GM10266 (cell line): ENCODE measurements around the gene DGCR8.

Experiments
- DNase-seq: peaks from one replicate; pipeline ENCODE4 v3.0.0; 2012; ENCODE audit errors: extremely low spot score
- TF ChIP-seq, protein P1 (sequence below): IDR thresholded peaks from 2 replicates; pipeline ENCODE4 v1.5.1; 2012; ENCODE audit warnings: mild to moderate bottlenecking, low read depth; ENCODE audit not compliant: control insufficient read depth, insufficient read depth; ENCODE audit errors: missing control alignments

Gene DGCR8

DNA sequence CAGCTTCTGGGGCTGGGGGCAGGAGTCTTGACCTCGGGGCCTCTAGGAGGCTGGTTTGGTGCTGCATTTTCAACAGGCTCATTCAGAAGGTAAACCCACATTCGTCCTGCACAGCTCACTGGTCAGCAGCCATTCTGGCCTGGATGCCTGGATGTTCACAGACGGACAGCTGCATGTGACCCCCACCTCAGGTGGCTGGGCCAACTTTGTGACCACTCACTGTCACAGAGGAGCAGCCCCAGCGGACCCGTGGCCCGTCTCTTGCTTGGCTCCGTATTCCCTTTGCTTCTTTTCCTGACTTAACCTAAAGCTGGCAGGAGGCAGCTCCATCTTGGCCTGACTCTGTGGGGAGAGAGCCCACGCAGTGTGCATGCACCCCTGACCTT is 8.2 kb downstream of the DGCR8 start:
- DNase-seq = no peak
- TF ChIP-seq, protein P1, sequence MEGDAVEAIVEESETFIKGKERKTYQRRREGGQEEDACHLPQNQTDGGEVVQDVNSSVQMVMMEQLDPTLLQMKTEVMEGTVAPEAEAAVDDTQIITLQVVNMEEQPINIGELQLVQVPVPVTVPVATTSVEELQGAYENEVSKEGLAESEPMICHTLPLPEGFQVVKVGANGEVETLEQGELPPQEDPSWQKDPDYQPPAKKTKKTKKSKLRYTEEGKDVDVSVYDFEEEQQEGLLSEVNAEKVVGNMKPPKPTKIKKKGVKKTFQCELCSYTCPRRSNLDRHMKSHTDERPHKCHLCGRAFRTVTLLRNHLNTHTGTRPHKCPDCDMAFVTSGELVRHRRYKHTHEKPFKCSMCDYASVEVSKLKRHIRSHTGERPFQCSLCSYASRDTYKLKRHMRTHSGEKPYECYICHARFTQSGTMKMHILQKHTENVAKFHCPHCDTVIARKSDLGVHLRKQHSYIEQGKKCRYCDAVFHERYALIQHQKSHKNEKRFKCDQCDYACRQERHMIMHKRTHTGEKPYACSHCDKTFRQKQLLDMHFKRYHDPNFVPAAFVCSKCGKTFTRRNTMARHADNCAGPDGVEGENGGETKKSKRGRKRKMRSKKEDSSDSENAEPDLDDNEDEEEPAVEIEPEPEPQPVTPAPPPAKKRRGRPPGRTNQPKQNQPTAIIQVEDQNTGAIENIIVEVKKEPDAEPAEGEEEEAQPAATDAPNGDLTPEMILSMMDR = no peak

- TF ChIP-seq, protein P1 = no peak
- no peak for DNase-seq
Observed at GRCh38 chr22:20089226-20089976, 9.4 kb downstream of the DGCR8 start.

GRCh38 chr22:20089977-20090729 is 10.1 kb downstream of the DGCR8 start:
- DNase-seq = no peak
- TF ChIP-seq, protein P1 = no peak

DNA sequence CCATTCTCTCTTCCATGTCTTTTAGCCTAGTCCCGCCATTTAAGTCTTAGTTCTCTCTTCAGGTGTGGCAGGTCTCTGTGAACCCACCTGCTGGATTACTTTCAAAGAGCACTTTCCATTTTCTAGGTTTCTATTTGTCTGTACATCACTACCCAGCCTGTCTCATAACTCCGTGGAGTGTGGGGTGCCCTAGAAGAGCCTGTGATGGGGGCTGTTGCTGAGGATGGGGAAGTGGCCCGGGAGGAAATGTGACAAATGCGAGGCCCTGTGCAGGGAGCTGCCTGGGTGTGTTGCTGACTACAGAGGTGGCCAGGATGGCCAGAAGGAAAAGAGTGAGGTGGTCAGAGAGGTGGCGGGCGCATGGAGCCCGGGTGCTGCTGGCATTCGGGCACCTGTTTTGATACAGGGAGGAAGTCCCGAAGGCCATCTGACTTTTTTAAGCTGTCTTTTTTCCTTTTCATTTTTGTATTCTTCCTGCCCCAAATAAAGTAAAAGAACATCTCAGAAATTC is 10.7 kb downstream of the DGCR8 start:
- no peak for DNase-seq
- TF ChIP-seq, protein P1 = no peak

GRCh38 chr22:20091690-20092476 is 11.8 kb downstream of the DGCR8 start:
- TF ChIP-seq, protein P1 = no peak
- DNase-seq = no peak

DNA sequence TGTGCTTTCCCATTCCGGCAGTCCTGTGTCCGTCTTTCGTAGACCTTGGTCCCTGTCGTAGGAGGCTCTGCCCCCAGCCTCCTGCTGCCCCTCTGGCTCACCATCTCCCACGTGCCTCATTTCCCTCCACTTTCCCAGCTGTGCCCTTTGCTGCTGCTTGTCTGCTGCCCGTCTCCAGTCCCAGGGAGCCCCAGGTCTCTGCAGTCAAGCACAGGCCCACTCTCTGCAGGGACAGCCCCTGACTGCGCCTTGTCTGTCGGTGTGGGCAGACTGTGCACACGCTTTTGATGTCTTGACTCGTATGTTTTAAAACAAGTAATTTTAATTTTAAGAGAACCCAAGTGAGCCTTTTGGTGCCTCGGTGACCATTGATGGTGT is 12.4 kb downstream of the DGCR8 start:
- no peak for DNase-seq
- TF ChIP-seq, protein P1 = no peak
